Parathyroid adenoma (tissue), 2 donors: Measurements from ENCODE around the gene BHLHA15.

Source experiments
- H2AFZ ChIP-seq: fragments of 300-600 bp; sonication (generic); one replicate; pipeline ENCODE4 v1.7.0; 2017; ENCODE audit warnings: antibody characterized with exemption, mild to moderate bottlenecking
- H3K27ac ChIP-seq: fragments of 300-600 bp; sonication (generic); one replicate; pipeline ENCODE4 v1.7.0; 2017
- H3K27me3 ChIP-seq: fragments of 300-600 bp; sonication (generic); one replicate; pipeline ENCODE4 v1.7.0; 2017; ENCODE audit warnings: low read length; ENCODE audit not compliant: control insufficient read depth, insufficient read depth
- H3K36me3 ChIP-seq: fragments of 300-600 bp; sonication (generic); one replicate; pipeline ENCODE4 v1.7.0; 2017; ENCODE audit warnings: low read length; ENCODE audit not compliant: control insufficient read depth, insufficient read depth
- H3K4me1 ChIP-seq: fragments of 300-600 bp; sonication (generic); one replicate; pipeline ENCODE4 v1.7.0; 2017; ENCODE audit warnings: control low read depth
- H3K4me2 ChIP-seq: fragments of 300-600 bp; sonication (generic); one replicate; pipeline ENCODE4 v1.7.0; 2017; ENCODE audit warnings: low read length
- H3K4me3 ChIP-seq: fragments of 300-600 bp; sonication (generic); one replicate; pipeline ENCODE4 v1.7.0; 2017; ENCODE audit warnings: low read depth, low read length
- H3K79me2 ChIP-seq: fragments of 300-600 bp; sonication (generic); one replicate; pipeline ENCODE4 v1.7.0; 2017; ENCODE audit warnings: control low read depth
- H3K9ac ChIP-seq: fragments of 300-600 bp; sonication (generic); one replicate; pipeline ENCODE4 v1.7.0; 2017; ENCODE audit warnings: mild to moderate bottlenecking
- H3K9me3 ChIP-seq: fragments of 300-600 bp; sonication (generic); one replicate; pipeline ENCODE4 v1.7.0; 2017; ENCODE audit warnings: low read length; ENCODE audit not compliant: control insufficient read depth
- CTCF ChIP-seq: fragments of 300-600 bp; sonication (generic); IDR thresholded peaks from one replicate; pipeline ENCODE4 v1.7.0; 2017; ENCODE audit warnings: antibody characterized with exemption, mild to moderate bottlenecking
- donor health status: primary hyperparathyroidism.

Gene BHLHA15

GRCh38 chr7:98241674-98242241 is 30.5 kb downstream of the BHLHA15 start:
- peaks cover 4% of the 10 kb centered on the region for H3K79me2 ChIP-seq
- no peak overlapping the region for H3K9ac ChIP-seq
- H3K9me3 ChIP-seq, result no peaks in the 10 kb centered on the region
- H3K4me2 ChIP-seq, result no peak overlapping the region
- H3K27ac ChIP-seq, result no peak overlapping the region
- H2AFZ ChIP-seq, result no peak overlapping the region
- H3K4me3 ChIP-seq, result no peak overlapping the region
- no peak for TF ChIP-seq CTCF
- no peaks in the 10 kb centered on the region for H3K36me3 ChIP-seq
- H3K27me3 ChIP-seq, result no peaks in the 10 kb centered on the region
- H3K4me1 ChIP-seq, result no peaks in the 10 kb centered on the region

GRCh38 chr7:98242342-98242741 is 31.1 kb downstream of the BHLHA15 start:
- Histone ChIP-seq H3K27me3 (no peaks in the 10 kb centered on the region), H2AFZ (no peak overlapping the region), H3K36me3 (no peaks in the 10 kb centered on the region), H3K9me3 (no peaks in the 10 kb centered on the region), H3K4me3 (no peak overlapping the region), H3K27ac (no peak overlapping the region), H3K9ac (no peak overlapping the region), H3K4me2 (no peak overlapping the region), H3K4me1 (no peaks in the 10 kb centered on the region), H3K79me2 (peaks cover 8% of the 10 kb centered on the region)
- no peak for TF ChIP-seq CTCF

- no peaks in the 10 kb centered on the region for H3K36me3 ChIP-seq
Observed at GRCh38 chr7:98242934-98243333, 31.7 kb downstream of the BHLHA15 start.

GRCh38 chr7:98244871-98245270 is 33.6 kb downstream of the BHLHA15 start:
- H2AFZ ChIP-seq, result no peak overlapping the region
- TF ChIP-seq CTCF, result no peak
- no peak overlapping the region for H3K4me2 ChIP-seq
- no peak overlapping the region for H3K27ac ChIP-seq
- H3K27me3 ChIP-seq, result no peaks in the 10 kb centered on the region
- H3K79me2 ChIP-seq, result peaks cover 14% of the 10 kb centered on the region
- no peaks in the 10 kb centered on the region for H3K9me3 ChIP-seq
- no peak overlapping the region for H3K4me3 ChIP-seq
- H3K36me3 ChIP-seq, result no peaks in the 10 kb centered on the region
- H3K4me1 ChIP-seq, result no peaks in the 10 kb centered on the region
- H3K9ac ChIP-seq, result no peak overlapping the region

More at GRCh38 chr7:98242934-98243333, 31.7 kb downstream of the BHLHA15 start:
- no peak overlapping the region for H3K4me3 ChIP-seq
- no peaks in the 10 kb centered on the region for H3K4me1 ChIP-seq
- peaks cover 11% of the 10 kb centered on the region for H3K79me2 ChIP-seq
- H3K27me3 ChIP-seq, result no peaks in the 10 kb centered on the region
- no peaks in the 10 kb centered on the region for H3K9me3 ChIP-seq
- no peak overlapping the region for H3K4me2 ChIP-seq
- no peak overlapping the region for H3K27ac ChIP-seq
- no peak overlapping the region for H3K9ac ChIP-seq
- H2AFZ ChIP-seq, result no peak overlapping the region
- TF ChIP-seq CTCF, result no peak

- TF ChIP-seq CTCF, result no peak
- Histone ChIP-seq H3K9ac (no peak overlapping the region), H3K4me1 (peaks cover 13% of the 10 kb centered on the region), H3K79me2 (peaks cover 26% of the 10 kb centered on the region), H3K4me2 (no peak overlapping the region), H3K4me3 (no peak overlapping the region), H2AFZ (no peak overlapping the region), H3K27me3 (no peaks in the 10 kb centered on the region), H3K36me3 (no peaks in the 10 kb centered on the region), H3K27ac (no peak overlapping the region), H3K9me3 (no peaks in the 10 kb centered on the region)
Observed at GRCh38 chr7:98248156-98248555, 36.9 kb downstream of the BHLHA15 start.
